HepG2 (cell line): ENCODE data around the gene PLXNA4. TPM values are rescaled to one million over a fixed set of nuclear protein-coding genes. Genes with fewer than 3 reads are reported as not detected.

Experiments used
- ATAC-seq: fragments of 200-7000 bp; cut with Tn5 transposase; 3 replicates; pipeline ENCODE4 v1.9.1; 2020; ENCODE audit warnings: mild to moderate bottlenecking, moderate library complexity
- BruUV-seq: library from RNA; stranded (reverse); fragments of 400-500 nt; replicated peaks from 2 replicates; lab custom pipeline; 2021; lab: Mats Ljungman, UMichigan
- CTCF ChIA-PET: fragments of 300-600 bp; formaldehyde crosslinking; extraction: SDS; loops from one replicate; lab custom pipeline; 2021; ENCODE audit warnings: low total read pairs, inconsistent platforms, low intra/inter-chr PET ratio; lab: Yijun Ruan, JAX
- POLR2A ChIA-PET: fragments of 350-600 bp; sonication (Branson Sonifier 250); formaldehyde crosslinking; loops from one replicate; lab custom pipeline; 2020; ENCODE audit warnings: antibody characterized with exemption, inconsistent platforms; lab: Yijun Ruan, JAX
- DNase-seq: peaks from one replicate; pipeline ENCODE4 v3.0.0-alpha.2; 2015; ENCODE audit warnings: low spot score
- FAIRE-seq: peaks from 3 replicates; lab custom pipeline; 2011; peaks lifted over from hg19 to GRCh38; lab: Jason Lieb, UNC
- H2AFZ ChIP-seq: one replicate; pipeline ENCODE4 v1.6.1; 2011; ENCODE audit warnings: low read length, inconsistent platforms
- H3K27ac ChIP-seq: fragments of 300-600 bp; 3 replicates; pipeline ENCODE4 v1.8.0; 2011; ENCODE audit warnings: mixed run types, mild to moderate bottlenecking, mixed read lengths, low read length, inconsistent platforms; ENCODE audit not compliant: insufficient read depth; ENCODE audit errors: extremely low read length
- H3K27me3 ChIP-seq, 2 experiments: fragments of 200-600 bp in 1 of 2; 2 replicates in 1 of 2; 3 replicates in 1 of 2; pipeline versions ENCODE4 v1.6.0 to v1.8.0; 2011; ENCODE audit warnings: low read length in 2 of 2, mild to moderate bottlenecking in 2 of 2, moderate library complexity in 2 of 2, inconsistent platforms in 1 of 2; ENCODE audit not compliant: insufficient read depth in 2 of 2, control insufficient read depth in 1 of 2
- H3K36me3 ChIP-seq, 2 experiments: fragments of 200-600 bp in 1 of 2; replicated peaks in 1 of 2; 2 replicates in 1 of 2; 3 replicates in 1 of 2; pipeline versions ENCODE4 v1.5.1 to v1.8.0; 2011; ENCODE audit warnings: low read length in 2 of 2, inconsistent platforms in 1 of 2; ENCODE audit not compliant: insufficient read depth in 2 of 2, control insufficient read depth in 1 of 2
- H3K4me1 ChIP-seq: 2 replicates; pipeline ENCODE4 v1.5.1; 2012; ENCODE audit warnings: low read length, inconsistent platforms; ENCODE audit not compliant: insufficient read depth
- H3K4me2 ChIP-seq: 2 replicates; pipeline ENCODE4 v1.6.0; 2011; ENCODE audit warnings: low read depth, low read length, inconsistent platforms
- H3K4me3 ChIP-seq, 3 experiments: fragments of 200-600 bp in 1 of 3; sonication (generic), shearing (Covaris generic) in 1 of 3; replicated peaks in 1 of 3; 2 replicates each; pipeline ENCODE4 v1.5.1; 2011 to 2016; ENCODE audit warnings: low read length in 3 of 3, inconsistent platforms in 2 of 3, low read depth in 2 of 3, mild to moderate bottlenecking in 2 of 3, control low read depth in 1 of 3, mixed read lengths in 1 of 3; ENCODE audit not compliant: insufficient read depth in 1 of 3
- H3K79me2 ChIP-seq: one replicate; pipeline ENCODE4 v1.6.1; 2011; ENCODE audit warnings: low read length, inconsistent platforms; ENCODE audit not compliant: insufficient read depth
- H3K9ac ChIP-seq: 2 replicates; pipeline ENCODE4 v1.6.0; 2011; ENCODE audit warnings: mild to moderate bottlenecking, low read depth, low read length, inconsistent platforms; ENCODE audit not compliant: insufficient read depth
- H3K9me3 ChIP-seq: 2 replicates; pipeline ENCODE4 v1.5.1; 2012; ENCODE audit warnings: mild to moderate bottlenecking, low read length
- H4K20me1 ChIP-seq: 2 replicates; pipeline ENCODE4 v1.6.0; 2011; ENCODE audit warnings: inconsistent platforms, mild to moderate bottlenecking, low read length, moderate library complexity; ENCODE audit not compliant: insufficient read depth
- FOSL2 ChIP-seq: sonication (generic); formaldehyde crosslinking; IDR thresholded peaks from 2 replicates; pipeline ENCODE4 v1.4.0; 2020; ENCODE audit warnings: missing genetic modification reagents
- GATAD1 ChIP-seq: IDR thresholded peaks from 2 replicates; pipeline ENCODE4 v1.6.1; 2016; ENCODE audit warnings: missing genetic modification reagents, missing compliant biosample characterization
- HDAC2 ChIP-seq: sonication (generic); formaldehyde crosslinking; IDR thresholded peaks from 2 replicates; pipeline ENCODE4 v1.4.0; 2020; ENCODE audit warnings: missing genetic modification reagents
- HNRNPLL ChIP-seq: fragments of 200-400 bp; formaldehyde crosslinking; IDR thresholded peaks from 2 replicates; pipeline ENCODE4 v1.6.1; 2017; ENCODE audit warnings: mild to moderate bottlenecking, low read depth, low read length; ENCODE audit not compliant: poor library complexity, severe bottlenecking
- MXI1 ChIP-seq: IDR thresholded peaks from 3 replicates; pipeline ENCODE4 v1.6.1; 2012; ENCODE audit warnings: low read depth, low read length, inconsistent platforms, borderline replicate concordance
- NAIF1 ChIP-seq: sonication (generic); formaldehyde crosslinking; IDR thresholded peaks from 2 replicates; pipeline ENCODE4 v1.5.0; 2020; ENCODE audit warnings: mild to moderate bottlenecking, missing genetic modification reagents, borderline replicate concordance
- NFYB ChIP-seq: sonication (generic); formaldehyde crosslinking; IDR thresholded peaks from 2 replicates; pipeline ENCODE4 v1.4.0; 2020; ENCODE audit warnings: missing genetic modification reagents
- SMARCE1 ChIP-seq: fragments of 450-650 bp; IDR thresholded peaks from 2 replicates; pipeline ENCODE4 v1.6.1; 2017; ENCODE audit warnings: borderline replicate concordance
- ZFP90 ChIP-seq: sonication (generic); formaldehyde crosslinking; IDR thresholded peaks from 2 replicates; pipeline ENCODE4 v1.8.0; 2022; ENCODE audit warnings: missing genetic modification reagents, mild to moderate bottlenecking, inconsistent platforms, borderline replicate concordance
- ZNF460 ChIP-seq: sonication (generic); formaldehyde crosslinking; IDR thresholded peaks from 2 replicates; pipeline ENCODE4 v1.5.1; 2020; ENCODE audit warnings: missing genetic modification reagents, mild to moderate bottlenecking, borderline replicate concordance
- ZNF670 ChIP-seq: sonication (generic); formaldehyde crosslinking; IDR thresholded peaks from 2 replicates; pipeline ENCODE4 v1.8.0; 2022; ENCODE audit warnings: mild to moderate bottlenecking, missing genetic modification reagents, borderline replicate concordance
- ZNF775 ChIP-seq: sonication (generic); formaldehyde crosslinking; IDR thresholded peaks from 2 replicates; pipeline ENCODE4 v1.4.0; 2020; ENCODE audit warnings: missing genetic modification reagents, mild to moderate bottlenecking, moderate library complexity, borderline replicate concordance
- ZSCAN29 ChIP-seq: sonication (generic); formaldehyde crosslinking; conservative IDR thresholded peaks from 2 replicates; pipeline ENCODE4 v1.4.0; 2020; ENCODE audit warnings: mild to moderate bottlenecking, missing genetic modification reagents
- WGBS: methylation state at CpG from one replicate; pipeline ENCODE4 v1.1.6; 2017; ENCODE audit warnings: low lambda C conversion rate; 5-methylcytosine and 5-hydroxymethylcytosine counted together
- in situ Hi-C: cut with HindIII; loops from 2 replicates; pipeline ENCODE4 v1.10.0; 2017; ENCODE audit warnings: low pct_unique_long_range_greater_than_20kb; ENCODE audit not compliant: extremely low pct_ligation_motif_present
- intact Hi-C: fragments of 100-400 bp; cut with micrococcal nuclease; formaldehyde crosslinking; loops from one replicate; pipeline ENCODE4 v1.10.0; 2022; ENCODE audit not compliant: unreplicated experiment
- polyA plus RNA-seq, 8 experiments: library from polyadenylated mRNA; depleted of rRNA in 3 of 8; stranded (reverse) in 7 of 8; unstranded in 1 of 8; fragments of >200 nt; fragmentation: Illumina TruSeq in 4 of 8; extraction: Trizol in 4 of 8; gene quantifications; 2 replicates each; pipeline versions ENCODE4 v1.2.1 to v1.2.3, GENCODE V29; 2011 to 2016; ENCODE audit warnings: low read depth in 4 of 8, missing spikeins in 1 of 8, mixed read lengths in 1 of 8; ENCODE audit not compliant: insufficient read depth in 1 of 8
- total RNA-seq, 5 experiments: library from RNA; depleted of rRNA; stranded (reverse); fragments of >200 nt; fragmentation: Illumina TruSeq; extraction: Trizol; gene quantifications; 2 replicates each; pipeline ENCODE4 v1.2.3, GENCODE V29; 2016; ENCODE audit warnings: low read depth in 1 of 5

The PLXNA4 gene
- total and polyA plus RNA-seq, 2 of the 13 experiments (the other 11 are each of a cell fraction or from before 2014, with no cell fraction given) = 0.01 to 0.04 TPM

DNA sequence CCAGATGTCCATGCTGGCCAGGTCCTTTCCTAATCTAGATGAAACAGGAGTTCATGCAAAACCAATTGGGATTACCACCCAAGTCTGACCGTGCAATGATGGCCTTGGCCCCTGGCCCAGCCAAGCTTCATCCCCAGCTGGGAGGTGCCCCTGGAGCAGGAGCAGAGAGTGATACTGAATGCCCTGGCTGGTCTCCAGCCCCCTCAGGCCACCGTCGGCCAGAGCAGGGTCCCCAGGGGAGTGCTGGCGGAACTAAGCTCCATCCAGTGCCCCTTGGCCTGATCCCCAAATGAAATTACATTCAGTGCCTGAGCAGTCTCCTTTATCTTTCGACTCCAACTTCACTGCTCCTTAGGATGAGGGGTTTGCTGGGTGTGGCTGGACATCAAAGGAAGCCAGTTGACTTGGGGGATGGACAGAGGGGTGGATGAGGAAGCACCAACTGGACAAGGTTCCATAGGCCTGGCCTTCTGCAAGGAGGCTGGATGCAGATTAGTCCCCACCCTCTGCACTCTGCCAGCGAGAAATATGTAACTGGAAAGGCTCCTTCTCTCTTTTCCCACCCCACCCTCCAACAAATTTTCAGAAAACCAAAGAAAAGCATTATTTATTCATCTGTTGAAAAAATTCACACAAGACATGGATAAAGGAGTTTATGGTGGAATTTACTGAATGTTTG lies 275.5 kb downstream of the PLXNA4 start:
- H4K20me1 ChIP-seq = no peaks in the 10 kb centered on the region
- no peaks in the 10 kb centered on the region for H3K79me2 ChIP-seq
- in situ Hi-C loops (no loop called here), intact Hi-C loops (no loop called here)
- no peak overlapping the region for H3K4me2 ChIP-seq
- no peak overlapping the region for H2AFZ ChIP-seq
- TF ChIP-seq GATAD1 = no peak
- no peak for TF ChIP-seq HNRNPLL
- no peak for TF ChIP-seq MXI1
- TF ChIP-seq HDAC2 (CRISPR knock-in tag) = no peak
- no TSS peak for BruUV-seq
- H3K4me3 ChIP-seq = no peak overlapping the region
- no peak overlapping the region for H3K9ac ChIP-seq
- no peaks in the 10 kb centered on the region for H3K9me3 ChIP-seq
- no peaks in the 10 kb centered on the region for H3K36me3 ChIP-seq
- H3K27ac ChIP-seq = no peak overlapping the region
- no peaks in the 10 kb centered on the region for H3K4me1 ChIP-seq
- H3K27me3 ChIP-seq = peaks cover 0 to 18% of the 10 kb centered on the region in 2 experiments; a peak in 2 of 5 replicates
- ChIA-PET POLR2A (no interaction called here), CTCF (no interaction called here)
- no peak for FAIRE-seq
- DNase-seq = no peak
- WGBS = 3% methylated on average over 5 of the region's 6 CpGs
- no peak for ATAC-seq

DNA sequence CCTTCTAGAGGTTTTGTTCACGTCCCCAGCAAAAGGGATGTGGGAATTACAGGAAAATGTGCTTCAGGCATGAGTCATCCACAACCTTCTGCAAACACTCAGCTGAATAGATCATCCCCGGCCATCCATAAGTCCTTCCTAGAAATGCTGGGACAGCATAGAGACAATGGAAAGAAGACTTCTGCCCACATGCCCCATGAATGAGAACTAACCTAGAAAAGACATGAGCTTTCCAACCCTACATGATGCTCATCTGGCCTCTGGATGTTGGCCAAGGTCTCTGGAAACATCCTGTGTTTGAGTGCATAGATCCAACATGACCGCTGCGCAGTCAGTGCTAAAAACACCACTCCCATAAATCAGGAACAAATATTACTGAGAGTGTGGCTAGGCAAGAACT lies 277.5 kb downstream of the PLXNA4 start:
- BruUV-seq = no TSS peak
- CTCF ChIA-PET = no interaction called here
- FAIRE-seq = no peak

More for the DNA sequence above, 277.5 kb downstream of the PLXNA4 start:
- Histone ChIP-seq H3K9me3 (no peaks in the 10 kb centered on the region), H3K36me3 (no peaks in the 10 kb centered on the region), H4K20me1 (no peaks in the 10 kb centered on the region), H3K4me2 (no peak overlapping the region), H3K27ac (no peak overlapping the region), H3K4me1 (no peaks in the 10 kb centered on the region), H3K9ac (no peak overlapping the region), H2AFZ (no peak overlapping the region), H3K79me2 (no peaks in the 10 kb centered on the region), H3K27me3 (peaks cover 0 to 21% of the 10 kb centered on the region in 2 experiments; a peak in 2 of 5 replicates), H3K4me3 (no peak overlapping the region)
- POLR2A ChIA-PET = no interaction called here
- in situ Hi-C loops = no loop called here
- DNase-seq = no peak
- TF ChIP-seq FOSL2 (CRISPR knock-in tag) (peak; percentile 46), NAIF1 (no peak), NFYB (CRISPR knock-in tag) (no peak), ZNF670 (CRISPR knock-in tag) (no peak), ZSCAN29 (CRISPR knock-in tag) (no peak), ZNF775 (no peak), ZNF460 (no peak), SMARCE1 (no peak), ZFP90 (CRISPR knock-in tag) (no peak)
- intact Hi-C loops = no loop called here
- ATAC-seq = no peak
- 44% methylated on average over 4 of the region's 4 CpGs for WGBS
